ENCODE measurements around the gene CCAR1. TPM values are rescaled to one million over a fixed set of nuclear protein-coding genes. Genes with fewer than 3 reads are reported as not detected.
"Not testable (repeated sequence)": the region's sequence is repeated elsewhere in the genome, so short reads cannot be mapped to it uniquely, and the experiment has no call there.

The CCAR1 gene
- total RNA-seq, 1 experiment from 2014 or later = 84.4 TPM

GRCh38 chr10:68705548-68705947 lies 15.5 kb upstream of the CCAR1 start:
- ATAC-seq (no peak), DNase-seq (ENCODE audit: low read depth, low spot score) (no peak)
- no peaks in the 10 kb centered on the region for H3K79me2 ChIP-seq (ENCODE audit: insufficient read depth, low read length)
- no peak overlapping the region for H3K27ac ChIP-seq (ENCODE audit: low read depth, low read length)
- no peaks in the 10 kb centered on the region for H4K20me1 ChIP-seq (ENCODE audit: insufficient read depth)
- no peak for TF ChIP-seq ELF1 (IDR thresholded peaks at IDR 0.05; ENCODE audit: borderline replicate concordance, low read depth)
- no peak for TF ChIP-seq ATF3 (IDR thresholded peaks at IDR 0.05)
- no peak for TF ChIP-seq ZBTB33 (IDR thresholded peaks at IDR 0.05; ENCODE audit: extremely low read depth, insufficient replicate concordance, low read length)
- TF ChIP-seq ZFX (IDR thresholded peaks at IDR 0.05) = no peak
- TF ChIP-seq MAX (IDR thresholded peaks at IDR 0.05) = no peak
- no peak for TF ChIP-seq JUND (IDR thresholded peaks at IDR 0.05)
- no peak for TF ChIP-seq POLR2A (IDR thresholded peaks at IDR 0.05; ENCODE audit: borderline replicate concordance, extremely low read depth, insufficient read depth, insufficient read length)
- TF ChIP-seq CBX3 (IDR thresholded peaks at IDR 0.05; ENCODE audit: low read depth) = no peak
- no peak for TF ChIP-seq YY1 (IDR thresholded peaks at IDR 0.05; ENCODE audit: extremely low read depth, insufficient replicate concordance, low read depth, low read length)
- TF ChIP-seq SIN3A (IDR thresholded peaks at IDR 0.05; ENCODE audit: low read depth) = no peak
- TF ChIP-seq FOSL1 (IDR thresholded peaks at IDR 0.05; ENCODE audit: low read depth) = no peak
- TF ChIP-seq POLR2AphosphoS5 (IDR thresholded peaks at IDR 0.05; ENCODE audit: low read depth, low read length) = no peak
- no peak for TF ChIP-seq SRF (IDR thresholded peaks at IDR 0.05; ENCODE audit: low read depth)
- TF ChIP-seq CTCF (IDR thresholded peaks at IDR 0.05 in 2 of 3, conservative IDR thresholded peaks at IDR 0.05 in 1 of 3; ENCODE audit: borderline replicate concordance in 1 of 3, insufficient read depth in 1 of 3, low read depth in 2 of 3, low read length in 2 of 3) = no peak
- no peak for TF ChIP-seq EGR1 (IDR thresholded peaks at IDR 0.05; ENCODE audit: low read depth)
- no peak for TF ChIP-seq CEBPB (IDR thresholded peaks at IDR 0.05; ENCODE audit: low read depth)
- no peak for TF ChIP-seq EZH2phosphoT487 (IDR thresholded peaks at IDR 0.05; ENCODE audit: borderline replicate concordance)
- no peak overlapping the region for H3K4me2 ChIP-seq (ENCODE audit: low read length)
- RAD21 ChIA-PET (ENCODE audit: low non-redundant PET in 1 of 2, low total read pairs in 2 of 2, uncharacterized antibody in 2 of 2, unreplicated experiment in 2 of 2) = no interaction called here
- H3K4me1 ChIP-seq (ENCODE audit: control insufficient read depth in 1 of 2, insufficient read depth in 2 of 2, low read length in 2 of 2) = no peaks in the 10 kb centered on the region
- CTCF ChIA-PET = no interaction called here
- H3K9me2 ChIP-seq (ENCODE audit: insufficient read depth) = no peaks in the 10 kb centered on the region
- H3K27me3 ChIP-seq (ENCODE audit: insufficient read depth, low read length) = no peaks in the 10 kb centered on the region
- no TSS peak for BruUV-seq (replicated peaks)
- no peak overlapping the region for H3K9ac ChIP-seq (ENCODE audit: low read length)
- no peaks in the 10 kb centered on the region for H3K9me3 ChIP-seq (ENCODE audit: control insufficient read depth in 1 of 2, insufficient read depth in 1 of 2, low read depth in 1 of 2, low read length in 2 of 2)
- H3K36me3 ChIP-seq (ENCODE audit: control insufficient read depth in 1 of 2, insufficient read depth in 2 of 2, low read length in 2 of 2) = no peaks in the 10 kb centered on the region
- intact Hi-C loops (cut with micrococcal nuclease) = no loop called here
- POLR2A ChIA-PET = no interaction called here
- no peak overlapping the region for H2AFZ ChIP-seq (ENCODE audit: low read depth, low read length, poor library complexity, severe bottlenecking)
- H3K4me3 ChIP-seq (replicated peaks in 1 of 2; ENCODE audit: low read depth in 1 of 2, low read length in 2 of 2) = no peak overlapping the region

- H3K36me3 ChIP-seq (ENCODE audit: control insufficient read depth in 1 of 2, insufficient read depth in 2 of 2, low read length in 2 of 2); intact Hi-C loops (cut with micrococcal nuclease); POLR2A ChIA-PET; H3K79me2 ChIP-seq (ENCODE audit: insufficient read depth, low read length); H3K4me1 ChIP-seq (ENCODE audit: control insufficient read depth in 1 of 2, insufficient read depth in 2 of 2, low read length in 2 of 2); CTCF ChIA-PET; H3K4me2 ChIP-seq (ENCODE audit: low read length); H3K9me3 ChIP-seq (ENCODE audit: control insufficient read depth in 1 of 2, insufficient read depth in 1 of 2, low read depth in 1 of 2, low read length in 2 of 2); H3K27me3 ChIP-seq (ENCODE audit: insufficient read depth, low read length); H2AFZ ChIP-seq (ENCODE audit: low read depth, low read length, poor library complexity, severe bottlenecking); ATAC-seq; DNase-seq (ENCODE audit: low read depth, low spot score); H3K4me3 ChIP-seq (replicated peaks in 1 of 2; ENCODE audit: low read depth in 1 of 2, low read length in 2 of 2); RAD21 ChIA-PET (ENCODE audit: low non-redundant PET in 1 of 2, low total read pairs in 2 of 2, uncharacterized antibody in 2 of 2, unreplicated experiment in 2 of 2); H4K20me1 ChIP-seq (ENCODE audit: insufficient read depth); H3K9me2 ChIP-seq (ENCODE audit: insufficient read depth); BruUV-seq (replicated peaks); H3K9ac ChIP-seq (ENCODE audit: low read length); H3K27ac ChIP-seq (ENCODE audit: low read depth, low read length): not testable (repeated sequence)
Measured at GRCh38 chr10:68708987-68709386, 12.1 kb upstream of the CCAR1 start.
